Measurements from ENCODE around the gene EXOC8. TPM values are rescaled to one million over a fixed set of nuclear protein-coding genes. Genes with fewer than 3 reads are reported as not detected.

The EXOC8 gene
- total RNA-seq, 3 donors from 2014 or later (not counting 1 experiment from before 2014, with no cell fraction given) = 29.0 to 37.1 (median 34.7) TPM

DNA sequence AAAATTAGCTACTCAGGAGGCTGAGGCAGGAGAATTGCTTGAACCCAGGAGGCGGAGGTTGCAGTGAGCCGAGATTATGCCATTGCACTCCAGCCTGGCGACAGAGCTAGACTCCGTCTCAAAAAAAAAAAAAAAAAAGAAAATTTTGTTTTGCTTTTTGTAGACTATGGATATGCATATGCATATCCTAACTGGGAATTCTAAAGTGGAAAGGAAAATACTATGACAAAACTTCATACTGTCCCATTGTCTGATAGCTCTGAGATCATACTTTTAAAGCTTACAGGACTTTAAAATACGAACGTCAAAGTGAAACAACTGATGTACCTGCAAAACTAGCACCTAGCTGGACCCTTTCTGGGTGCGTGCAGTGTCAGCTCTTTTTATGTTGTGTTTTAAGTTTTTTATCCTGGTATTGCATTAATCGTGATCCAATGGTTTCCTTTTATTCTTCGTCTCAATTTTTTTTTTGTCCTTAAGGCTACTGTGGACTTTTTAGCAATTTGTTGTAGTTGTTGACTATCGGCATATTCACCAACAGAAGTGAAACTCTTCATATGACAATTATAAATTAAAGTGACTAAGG, 19.6 kb upstream of the EXOC8 start:
- no peak overlapping the region for H3K4me3 Mint-ChIP-seq
- ATAC-seq (no peak), DNase-seq (no peak)
- Histone ChIP-seq H3K4me3 (ENCODE audit: low read length) (no peak overlapping the region), H3K27ac (ENCODE audit: low read length) (no peak overlapping the region), H3K9me3 (ENCODE audit: control insufficient read depth, insufficient read depth, low read length) (no peaks in the 10 kb centered on the region), H3K27me3 (ENCODE audit: control insufficient read depth, insufficient read depth, low read length) (no peaks in the 10 kb centered on the region), H3K4me1 (ENCODE audit: control insufficient read depth, insufficient read depth, low read length) (no peaks in the 10 kb centered on the region), H3K36me3 (ENCODE audit: control insufficient read depth, insufficient read depth, low read length) (peaks cover 17% of the 10 kb centered on the region)
- TF ChIP-seq, protein P1, sequence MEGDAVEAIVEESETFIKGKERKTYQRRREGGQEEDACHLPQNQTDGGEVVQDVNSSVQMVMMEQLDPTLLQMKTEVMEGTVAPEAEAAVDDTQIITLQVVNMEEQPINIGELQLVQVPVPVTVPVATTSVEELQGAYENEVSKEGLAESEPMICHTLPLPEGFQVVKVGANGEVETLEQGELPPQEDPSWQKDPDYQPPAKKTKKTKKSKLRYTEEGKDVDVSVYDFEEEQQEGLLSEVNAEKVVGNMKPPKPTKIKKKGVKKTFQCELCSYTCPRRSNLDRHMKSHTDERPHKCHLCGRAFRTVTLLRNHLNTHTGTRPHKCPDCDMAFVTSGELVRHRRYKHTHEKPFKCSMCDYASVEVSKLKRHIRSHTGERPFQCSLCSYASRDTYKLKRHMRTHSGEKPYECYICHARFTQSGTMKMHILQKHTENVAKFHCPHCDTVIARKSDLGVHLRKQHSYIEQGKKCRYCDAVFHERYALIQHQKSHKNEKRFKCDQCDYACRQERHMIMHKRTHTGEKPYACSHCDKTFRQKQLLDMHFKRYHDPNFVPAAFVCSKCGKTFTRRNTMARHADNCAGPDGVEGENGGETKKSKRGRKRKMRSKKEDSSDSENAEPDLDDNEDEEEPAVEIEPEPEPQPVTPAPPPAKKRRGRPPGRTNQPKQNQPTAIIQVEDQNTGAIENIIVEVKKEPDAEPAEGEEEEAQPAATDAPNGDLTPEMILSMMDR (IDR thresholded peaks at IDR 0.05) = no peak
- WGBS (ENCODE audit: insufficient coverage) = 83% methylated on average over 8 of the region's 10 CpGs
- H3K27me3 Mint-ChIP-seq (ENCODE audit: low read depth in 2 of 2) = no peaks in the 10 kb centered on the region
- no peak overlapping the region for H3K27ac Mint-ChIP-seq
- peaks cover 7% of the 10 kb centered on the region for H3K36me3 Mint-ChIP-seq
- intact Hi-C loops (cut with micrococcal nuclease) = loop anchor here (5.0 kb wide), 1 partner anchor 195 kb away; no protein-coding TSS in a partner anchor
- peaks cover 6 to 13% of the 10 kb centered on the region in 2 donors for H3K4me1 Mint-ChIP-seq
- H3K9me3 Mint-ChIP-seq = no peaks in the 10 kb centered on the region

DNA sequence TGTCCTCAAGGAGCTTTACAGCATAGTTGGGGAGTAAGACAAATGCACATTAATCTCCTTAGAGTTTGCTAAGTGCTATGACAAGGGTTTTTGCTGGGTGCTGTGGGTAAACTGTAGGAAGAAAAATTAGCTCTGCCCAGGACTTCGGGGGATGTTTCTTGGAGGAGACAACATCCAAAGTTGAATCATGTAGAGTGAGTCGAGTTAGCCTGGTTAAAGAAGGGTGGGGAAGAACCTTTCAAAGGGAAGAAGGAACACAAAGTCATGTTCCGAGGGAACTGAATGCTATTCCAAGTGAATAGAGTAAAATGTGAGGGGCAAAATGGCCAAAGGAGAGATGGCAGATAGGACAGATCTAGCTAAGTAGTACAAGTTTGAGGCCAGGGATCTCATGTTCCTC, 17.5 kb upstream of the EXOC8 start:
- WGBS (ENCODE audit: insufficient coverage) = 89% methylated on average over 3 of the region's 3 CpGs
- Mint-ChIP-seq H3K4me3 (no peak overlapping the region), H3K27me3 (ENCODE audit: low read depth in 2 of 2) (no peaks in the 10 kb centered on the region), H3K9me3 (no peaks in the 10 kb centered on the region), H3K36me3 (peaks cover 14% of the 10 kb centered on the region), H3K27ac (no peak overlapping the region), H3K4me1 (peaks cover 6 to 13% of the 10 kb centered on the region in 2 donors)
- H3K27ac ChIP-seq (ENCODE audit: low read length) = no peak overlapping the region
- intact Hi-C loops (cut with micrococcal nuclease) = loop anchor here (5.0 kb wide), 1 partner anchor 197 kb away; no protein-coding TSS in a partner anchor
- no peak overlapping the region for H3K4me3 ChIP-seq (ENCODE audit: low read length)
- H3K4me1 ChIP-seq (ENCODE audit: control insufficient read depth, insufficient read depth, low read length) = no peaks in the 10 kb centered on the region
- no peak for DNase-seq
- H3K27me3 ChIP-seq (ENCODE audit: control insufficient read depth, insufficient read depth, low read length) = no peaks in the 10 kb centered on the region
- no peak for ATAC-seq
- H3K36me3 ChIP-seq (ENCODE audit: control insufficient read depth, insufficient read depth, low read length) = peaks cover 34% of the 10 kb centered on the region
- no peaks in the 10 kb centered on the region for H3K9me3 ChIP-seq (ENCODE audit: control insufficient read depth, insufficient read depth, low read length)
- TF ChIP-seq, protein P1 (IDR thresholded peaks at IDR 0.05) = no peak

DNA sequence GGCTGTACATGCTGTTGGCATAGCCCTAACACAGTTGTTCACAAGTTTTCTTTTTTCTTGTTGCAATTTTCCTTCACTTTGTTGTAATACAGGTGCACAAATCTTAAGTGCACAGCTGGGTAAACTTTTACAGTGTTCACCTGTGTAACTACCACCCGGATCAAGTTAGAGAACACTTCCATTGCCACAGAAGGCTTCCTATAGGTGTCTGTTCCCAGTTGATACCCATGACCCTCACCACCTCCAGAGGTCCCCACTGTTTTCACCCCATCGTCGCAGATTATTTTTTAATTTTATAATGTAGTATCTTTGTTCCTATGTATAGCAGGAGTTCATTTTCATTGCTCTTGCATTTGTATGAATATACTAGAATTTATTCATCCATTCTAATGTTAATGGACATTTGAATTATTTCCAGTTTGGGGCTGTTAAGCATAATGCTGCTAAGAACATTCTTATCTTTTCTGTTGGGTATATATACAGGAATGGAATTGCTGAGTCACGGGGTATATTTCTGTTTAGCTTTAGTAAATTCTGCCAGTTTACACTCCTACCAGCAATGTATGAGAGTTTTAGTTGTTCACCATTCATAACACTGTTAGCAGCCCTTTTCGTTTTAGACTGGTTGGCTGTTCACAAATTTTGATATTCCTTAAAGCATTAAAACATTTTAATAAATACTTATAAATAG, 16.8 kb upstream of the EXOC8 start:
- Histone ChIP-seq H3K27ac (ENCODE audit: low read length) (no peak overlapping the region), H3K4me3 (ENCODE audit: low read length) (no peak overlapping the region), H3K36me3 (ENCODE audit: control insufficient read depth, insufficient read depth, low read length) (peaks cover 41% of the 10 kb centered on the region), H3K27me3 (ENCODE audit: control insufficient read depth, insufficient read depth, low read length) (no peaks in the 10 kb centered on the region), H3K4me1 (ENCODE audit: control insufficient read depth, insufficient read depth, low read length) (no peaks in the 10 kb centered on the region), H3K9me3 (ENCODE audit: control insufficient read depth, insufficient read depth, low read length) (no peaks in the 10 kb centered on the region)
- H3K36me3 Mint-ChIP-seq = peaks cover 14% of the 10 kb centered on the region
- no peaks in the 10 kb centered on the region for H3K27me3 Mint-ChIP-seq (ENCODE audit: low read depth in 2 of 2)
- WGBS (ENCODE audit: insufficient coverage) = 100% methylated on average over 1 of the region's 5 CpGs
- intact Hi-C loops (cut with micrococcal nuclease) = loop anchor here (5.0 kb wide), 1 partner anchor 198 kb away; no protein-coding TSS in a partner anchor
- H3K9me3 Mint-ChIP-seq = no peaks in the 10 kb centered on the region
- DNase-seq (no peak), ATAC-seq (no peak)
- no peak overlapping the region for H3K4me3 Mint-ChIP-seq
- peaks cover 6 to 10% of the 10 kb centered on the region in 2 donors for H3K4me1 Mint-ChIP-seq
- TF ChIP-seq, protein P1 (IDR thresholded peaks at IDR 0.05) = no peak
- H3K27ac Mint-ChIP-seq = no peak overlapping the region

Data from natural killer cell (primary cell).